GM19043 (cell line): Measurements from ENCODE around the gene LRRN2.

Experiments
- ATAC-seq: cut with Tn5 transposase; IDR thresholded peaks from one replicate; pipeline ENCODE4 v1.9.1; 2021; ENCODE audit warnings: low read depth; ENCODE audit not compliant: unreplicated experiment

The LRRN2 gene

GRCh38 chr1:204607910-204608309 is 77.6 kb downstream of the LRRN2 start:
- no peak for ATAC-seq

GRCh38 chr1:204605791-204606190 is 79.7 kb downstream of the LRRN2 start:
- ATAC-seq, result no peak

GRCh38 chr1:204602871-204603542 is 82.5 kb downstream of the LRRN2 start:
- no peak for ATAC-seq

GRCh38 chr1:204602111-204602579 is 83.4 kb downstream of the LRRN2 start:
- ATAC-seq, result no peak

GRCh38 chr1:204600968-204601367 is 84.6 kb downstream of the LRRN2 start:
- ATAC-seq, result no peak

GRCh38 chr1:204600203-204600602 is 85.3 kb downstream of the LRRN2 start:
- no peak for ATAC-seq

- no peak for ATAC-seq
These were observed 85.9 kb downstream of the LRRN2 start for GRCh38 chr1:204599596-204599995.

GRCh38 chr1:204599098-204599497 is 86.4 kb downstream of the LRRN2 start:
- no peak for ATAC-seq

GRCh38 chr1:204598319-204598969 is 87.1 kb downstream of the LRRN2 start:
- ATAC-seq, result no peak

- no peak for ATAC-seq
These were observed 93.1 kb downstream of the LRRN2 start for GRCh38 chr1:204592246-204592948.

- ATAC-seq, result no peak
These were observed 94.0 kb downstream of the LRRN2 start for GRCh38 chr1:204591473-204592090.

GRCh38 chr1:204589409-204590038 is 96.0 kb downstream of the LRRN2 start:
- no peak for ATAC-seq

- no peak for ATAC-seq
These were observed 96.7 kb downstream of the LRRN2 start for GRCh38 chr1:204588826-204589225.

GRCh38 chr1:204587621-204588020 is 97.9 kb downstream of the LRRN2 start:
- no peak for ATAC-seq

- ATAC-seq, result no peak
These were observed 100.7 kb downstream of the LRRN2 start for GRCh38 chr1:204584699-204585372.

GRCh38 chr1:204583909-204584632 is 101.5 kb downstream of the LRRN2 start:
- no peak for ATAC-seq

- ATAC-seq, result no peak
These were observed 103.8 kb downstream of the LRRN2 start for GRCh38 chr1:204581759-204582158.

- no peak for ATAC-seq
These were observed 104.7 kb downstream of the LRRN2 start for GRCh38 chr1:204580862-204581261.

- ATAC-seq, result no peak
These were observed 105.9 kb downstream of the LRRN2 start for GRCh38 chr1:204579681-204580080.
